ENCODE measurements around the gene ELAVL2.

ELAVL2 gene

DNA sequence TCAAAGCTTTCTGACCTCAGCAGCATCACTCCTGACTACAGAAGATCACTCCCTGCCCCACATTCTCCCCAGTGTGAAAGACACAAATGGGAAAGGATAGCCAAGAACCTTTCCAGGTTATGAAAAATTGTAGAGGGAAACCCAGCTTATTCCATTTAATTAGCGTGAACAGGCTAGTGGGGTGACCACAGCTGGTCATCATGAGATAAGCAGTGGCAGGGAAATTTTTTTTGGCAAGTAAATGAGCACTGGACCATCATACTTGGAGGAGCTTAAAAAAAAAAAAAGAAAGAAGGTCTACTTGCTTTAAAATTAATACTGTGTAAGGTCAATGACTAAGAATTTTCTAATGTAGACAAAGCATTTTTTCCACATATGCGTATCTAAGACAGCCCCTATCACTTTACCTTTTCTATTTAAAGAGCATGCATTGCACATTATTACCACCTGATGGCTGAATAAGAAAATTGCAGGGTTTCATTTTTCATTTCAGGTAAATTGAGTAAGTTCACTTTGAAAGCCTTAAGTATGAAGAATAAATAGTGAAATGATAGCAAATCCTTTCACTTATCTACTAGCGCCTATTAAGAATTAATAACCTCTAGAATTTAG lies 123.6 kb downstream of the ELAVL2 start:
- no peak for DNase-seq (ENCODE audit: low read depth)
- TF ChIP-seq, protein P1, sequence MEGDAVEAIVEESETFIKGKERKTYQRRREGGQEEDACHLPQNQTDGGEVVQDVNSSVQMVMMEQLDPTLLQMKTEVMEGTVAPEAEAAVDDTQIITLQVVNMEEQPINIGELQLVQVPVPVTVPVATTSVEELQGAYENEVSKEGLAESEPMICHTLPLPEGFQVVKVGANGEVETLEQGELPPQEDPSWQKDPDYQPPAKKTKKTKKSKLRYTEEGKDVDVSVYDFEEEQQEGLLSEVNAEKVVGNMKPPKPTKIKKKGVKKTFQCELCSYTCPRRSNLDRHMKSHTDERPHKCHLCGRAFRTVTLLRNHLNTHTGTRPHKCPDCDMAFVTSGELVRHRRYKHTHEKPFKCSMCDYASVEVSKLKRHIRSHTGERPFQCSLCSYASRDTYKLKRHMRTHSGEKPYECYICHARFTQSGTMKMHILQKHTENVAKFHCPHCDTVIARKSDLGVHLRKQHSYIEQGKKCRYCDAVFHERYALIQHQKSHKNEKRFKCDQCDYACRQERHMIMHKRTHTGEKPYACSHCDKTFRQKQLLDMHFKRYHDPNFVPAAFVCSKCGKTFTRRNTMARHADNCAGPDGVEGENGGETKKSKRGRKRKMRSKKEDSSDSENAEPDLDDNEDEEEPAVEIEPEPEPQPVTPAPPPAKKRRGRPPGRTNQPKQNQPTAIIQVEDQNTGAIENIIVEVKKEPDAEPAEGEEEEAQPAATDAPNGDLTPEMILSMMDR (IDR thresholded peaks at IDR 0.05; ENCODE audit: low read length, missing control alignments): no peak
- no peak overlapping the region for H3K4me3 ChIP-seq (replicated peaks; ENCODE audit: low read depth, low read length)

DNA sequence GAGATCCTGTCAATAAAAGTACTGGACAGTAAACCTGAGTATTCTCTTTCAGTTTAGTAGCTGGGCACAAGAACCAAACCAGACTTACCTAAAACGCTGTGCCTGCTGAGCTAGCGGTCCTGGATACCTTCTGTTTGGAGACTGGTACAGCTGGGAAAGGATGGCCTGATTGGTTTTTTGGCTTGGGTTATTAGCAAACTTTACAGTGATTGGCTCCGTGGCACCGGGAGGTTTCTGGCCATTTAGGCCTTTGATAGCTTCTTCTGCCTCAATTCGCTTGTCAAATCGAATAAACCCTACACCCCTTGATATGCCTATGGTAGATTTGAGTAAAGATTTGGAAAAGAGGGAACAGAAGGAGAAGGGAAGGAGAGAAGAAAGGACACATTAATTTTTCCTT lies 124.7 kb downstream of the ELAVL2 start:
- TF ChIP-seq, protein P1 (IDR thresholded peaks at IDR 0.05; ENCODE audit: low read length, missing control alignments): no peak
- DNase-seq (ENCODE audit: low read depth): no peak

DNA sequence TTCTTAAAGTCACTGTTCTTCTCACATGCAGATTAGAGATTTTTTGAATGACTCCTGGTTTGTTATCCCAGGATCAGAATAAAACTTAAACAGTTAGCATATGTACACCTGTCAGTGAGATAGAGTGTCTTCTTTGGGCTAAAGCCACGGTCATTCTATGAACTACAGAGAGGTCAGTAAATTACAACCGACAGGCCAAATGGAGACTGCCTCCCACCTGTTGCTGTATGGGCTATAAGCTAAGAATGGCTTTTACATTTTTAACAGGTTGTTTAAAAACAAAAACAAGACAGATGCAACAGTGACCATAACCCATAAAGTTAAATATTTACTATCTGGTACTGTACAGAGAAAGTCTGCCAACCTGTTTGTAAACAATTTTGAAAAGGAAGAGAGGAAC lies 125.7 kb downstream of the ELAVL2 start:
- TF ChIP-seq, protein P1 (IDR thresholded peaks at IDR 0.05; ENCODE audit: low read length, missing control alignments): no peak
- H3K4me3 ChIP-seq (replicated peaks; ENCODE audit: low read depth, low read length): no peak overlapping the region
- DNase-seq (ENCODE audit: low read depth): no peak

More for the DNA sequence above, 124.7 kb downstream of the ELAVL2 start:
- H3K4me3 ChIP-seq (replicated peaks; ENCODE audit: low read depth, low read length): no peak overlapping the region

DNA sequence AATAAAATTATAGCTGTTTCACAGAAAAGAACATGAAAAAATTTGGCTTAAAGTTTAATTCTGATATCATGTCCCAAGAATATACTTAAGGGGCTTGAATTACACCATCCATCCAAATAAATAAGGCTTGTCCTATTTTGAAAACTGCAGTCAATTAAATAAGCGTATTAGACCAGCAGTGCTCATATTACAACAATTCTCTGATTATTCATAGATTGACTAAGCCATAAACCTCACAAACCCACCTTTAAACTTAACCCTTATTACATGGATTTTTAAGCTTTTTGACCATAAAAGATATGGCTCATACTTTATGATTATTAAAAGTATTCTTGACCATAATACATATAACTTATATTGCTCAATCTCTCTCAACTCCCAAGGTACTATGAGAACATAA lies 127.9 kb downstream of the ELAVL2 start:
- H3K4me3 ChIP-seq (replicated peaks; ENCODE audit: low read depth, low read length): no peak overlapping the region
- DNase-seq (ENCODE audit: low read depth): no peak
- TF ChIP-seq, protein P1 (IDR thresholded peaks at IDR 0.05; ENCODE audit: low read length, missing control alignments): no peak

DNA sequence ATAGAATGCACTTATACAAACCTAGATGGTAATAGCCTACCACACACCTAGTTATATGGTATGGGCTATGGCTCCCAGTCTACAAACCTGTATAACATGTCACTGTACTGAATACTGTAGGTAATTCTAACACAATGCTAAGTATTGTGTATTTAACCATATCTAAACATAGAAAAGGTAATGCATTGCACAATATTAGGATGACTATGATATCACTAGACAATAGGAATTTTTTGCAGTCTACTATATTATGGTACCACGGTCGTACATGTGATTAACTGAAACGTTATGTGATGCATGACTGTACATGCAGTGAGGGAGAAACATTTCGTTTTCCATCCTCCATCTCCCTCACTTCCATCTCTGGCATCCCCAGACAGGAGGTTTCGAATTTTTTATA lies 130.5 kb downstream of the ELAVL2 start:
- TF ChIP-seq, protein P1 (IDR thresholded peaks at IDR 0.05; ENCODE audit: low read length, missing control alignments): no peak
- DNase-seq (ENCODE audit: low read depth): no peak
- H3K4me3 ChIP-seq (replicated peaks; ENCODE audit: low read depth, low read length): no peak overlapping the region

DNA sequence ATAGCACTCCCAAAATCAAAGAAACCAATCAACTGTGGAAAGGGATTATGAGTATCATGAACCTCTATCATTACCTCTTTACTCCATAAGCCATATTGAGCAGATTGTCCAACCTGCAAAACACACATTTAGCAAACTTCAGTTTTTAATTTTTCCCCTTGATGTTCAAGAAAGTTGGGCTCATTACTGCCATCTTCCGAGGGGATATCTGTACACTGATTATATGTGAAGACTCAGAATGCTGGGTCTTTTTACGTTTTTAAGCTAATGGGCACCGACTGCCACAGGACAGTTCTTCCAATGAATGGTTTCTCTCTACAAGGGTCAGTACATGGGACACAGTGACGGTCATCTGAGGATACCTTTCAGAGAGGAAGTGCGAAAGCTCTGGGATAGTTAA lies 132.7 kb downstream of the ELAVL2 start:
- no peak overlapping the region for H3K4me3 ChIP-seq (replicated peaks; ENCODE audit: low read depth, low read length)
- no peak for DNase-seq (ENCODE audit: low read depth)
- TF ChIP-seq, protein P1 (IDR thresholded peaks at IDR 0.05; ENCODE audit: low read length, missing control alignments): no peak

DNA sequence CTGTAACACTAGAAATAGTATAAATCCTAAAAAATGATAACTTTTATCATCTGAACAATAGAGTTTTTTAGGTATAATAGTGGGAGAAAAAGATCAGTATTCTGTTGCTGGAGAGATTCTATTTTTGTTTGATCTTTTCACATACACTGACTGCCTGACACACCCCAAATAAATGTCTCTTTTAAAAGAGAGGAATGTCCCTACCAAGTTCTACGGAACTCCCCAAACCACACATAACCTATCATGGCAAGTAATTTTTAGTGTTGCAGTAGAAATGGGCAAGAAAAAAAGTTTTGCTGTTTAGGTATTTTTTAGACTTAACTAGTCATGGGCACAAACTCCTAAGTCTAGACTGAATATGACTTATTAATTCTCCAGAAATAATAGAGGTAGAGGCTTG lies 139.1 kb downstream of the ELAVL2 start:
- TF ChIP-seq, protein P1 (IDR thresholded peaks at IDR 0.05; ENCODE audit: low read length, missing control alignments): no peak
- H3K4me3 ChIP-seq (replicated peaks; ENCODE audit: low read depth, low read length): no peak overlapping the region
- DNase-seq (ENCODE audit: low read depth): no peak

Measured in fibroblast of pulmonary artery (primary cell).